Endodermal cell (in vitro differentiated cells): ENCODE results near the gene PRDM16. TPM values are rescaled to one million over a fixed set of nuclear protein-coding genes. Genes with fewer than 3 reads are reported as not detected.
A peak's percentile ranks its signal among the peaks of the same experiment; 100 is the strongest.

Experiments used
- DNase-seq: peaks from one replicate; pipeline ENCODE4 v3.0.0-alpha.2; 2017
- H3K27ac ChIP-seq: 2 replicates; pipeline ENCODE4 v1.5.1; 2013; ENCODE audit warnings: mild to moderate bottlenecking, low read depth, low read length, moderate library complexity
- H3K27me3 ChIP-seq: 2 replicates; pipeline ENCODE4 v1.6.1; 2013; ENCODE audit warnings: mild to moderate bottlenecking, low read length, moderate library complexity; ENCODE audit not compliant: insufficient read depth, control insufficient read depth, poor library complexity, severe bottlenecking
- H3K36me3 ChIP-seq: 2 replicates; pipeline ENCODE4 v1.7.0; 2013; ENCODE audit warnings: mild to moderate bottlenecking, low read length, moderate library complexity; ENCODE audit not compliant: control insufficient read depth, insufficient read depth
- H3K4me1 ChIP-seq: one replicate; pipeline ENCODE4 v1.7.0; 2013; ENCODE audit warnings: low read length; ENCODE audit not compliant: control insufficient read depth, insufficient read depth
- H3K4me3 ChIP-seq: 2 replicates; pipeline ENCODE4 v1.5.1; 2013; ENCODE audit warnings: mild to moderate bottlenecking, low read length, moderate library complexity
- H3K9ac ChIP-seq: 2 replicates; pipeline ENCODE4 v1.6.1; 2013; ENCODE audit warnings: mild to moderate bottlenecking, low read length, moderate library complexity; ENCODE audit not compliant: poor library complexity, severe bottlenecking; ENCODE audit errors: extremely low read depth
- H3K9me3 ChIP-seq: 2 replicates; pipeline ENCODE4 v1.6.1; 2013; ENCODE audit warnings: mild to moderate bottlenecking, low read length, moderate library complexity; ENCODE audit not compliant: control insufficient read depth
- H3K27ac Mint-ChIP-seq: 2 replicates; pipeline ENCODE4 v1.8.0; 2020; ENCODE audit warnings: mixed read lengths
- H3K27me3 Mint-ChIP-seq: 2 replicates; pipeline ENCODE4 v1.8.0; 2021; ENCODE audit warnings: mild to moderate bottlenecking, mixed read lengths; ENCODE audit not compliant: insufficient read depth
- H3K36me3 Mint-ChIP-seq: 2 replicates; pipeline ENCODE4 v1.8.0; 2020; ENCODE audit warnings: low read depth, mixed read lengths
- H3K4me1 Mint-ChIP-seq: 2 replicates; pipeline ENCODE4 v1.8.0; 2020; ENCODE audit warnings: mixed read lengths
- H3K4me3 Mint-ChIP-seq: 2 replicates; pipeline ENCODE4 v1.8.0; 2020; ENCODE audit warnings: mild to moderate bottlenecking, moderate library complexity, mixed read lengths
- H3K9me3 Mint-ChIP-seq: 2 replicates; pipeline ENCODE4 v1.8.0; 2020; ENCODE audit warnings: mild to moderate bottlenecking, mixed read lengths
- CTCF ChIP-seq: fragments of 200-600 bp; sonication (generic); conservative IDR thresholded peaks from 2 replicates; pipeline ENCODE4 v1.5.0; 2021; ENCODE audit warnings: antibody characterized with exemption, mild to moderate bottlenecking
- WGBS, 2 experiments: methylation state at CpG; one replicate each; pipeline versions ENCODE4 v1.1.5 to v1.1.7; 2013; ENCODE audit warnings: missing lambda C conversion rate in 2 of 2, mixed read lengths in 1 of 2; ENCODE audit not compliant: insufficient coverage in 1 of 2, insufficient read length in 1 of 2; 5-methylcytosine and 5-hydroxymethylcytosine counted together
- total RNA-seq, 2 donors: library from RNA; stranded (reverse); fragmentation: NEBNext Ultra II Directional in 1 of 2; extraction: Animal tissue kit (Norgen Biotek cat#: 25700) in 1 of 2; gene quantifications; 2 replicates in 1 of 2; 3 replicates in 1 of 2; pipeline ENCODE4 v1.2.1, GENCODE V29; 2021

PRDM16 gene
- total RNA-seq, 2 donors from 2014 or later, result 2.1 to 4.0 TPM

GRCh38 chr1:3310718-3311400, 241.9 kb downstream of the PRDM16 start:
- Mint-ChIP-seq H3K27me3 (peaks cover 16% of the 10 kb centered on the region), H3K4me1 (peaks cover 23% of the 10 kb centered on the region), H3K4me3 (no peak overlapping the region), H3K27ac (no peak overlapping the region), H3K9me3 (no peaks in the 10 kb centered on the region), H3K36me3 (no peaks in the 10 kb centered on the region)
- no peak for DNase-seq
- Histone ChIP-seq H3K4me1 (peaks cover 8% of the 10 kb centered on the region), H3K27me3 (peaks cover 32% of the 10 kb centered on the region), H3K4me3 (no peak overlapping the region), H3K9ac (no peak overlapping the region), H3K9me3 (no peaks in the 10 kb centered on the region), H3K36me3 (no peaks in the 10 kb centered on the region), H3K27ac (no peak overlapping the region)
- no peak for TF ChIP-seq CTCF
- 81 to 91% methylated on average over 16 to 25 of the region's 25 CpGs for WGBS, 2 experiments

- Mint-ChIP-seq H3K9me3 (no peaks in the 10 kb centered on the region), H3K27me3 (peaks cover 16% of the 10 kb centered on the region), H3K4me1 (peaks cover 24% of the 10 kb centered on the region), H3K4me3 (no peak overlapping the region), H3K36me3 (no peaks in the 10 kb centered on the region), H3K27ac (no peak overlapping the region)
- H3K9me3 ChIP-seq, result no peaks in the 10 kb centered on the region
- peaks cover 32% of the 10 kb centered on the region for H3K27me3 ChIP-seq
- H3K4me3 ChIP-seq, result no peak overlapping the region
- peaks cover 9% of the 10 kb centered on the region for H3K4me1 ChIP-seq
- H3K9ac ChIP-seq, result no peak overlapping the region
- no peaks in the 10 kb centered on the region for H3K36me3 ChIP-seq
- 91 to 100% methylated on average over 2 to 8 of the region's 8 CpGs for WGBS, 2 experiments
- no peak overlapping the region for H3K27ac ChIP-seq
- DNase-seq, result no peak
- no peak for TF ChIP-seq CTCF
Observed at GRCh38 chr1:3311711-3312110, 242.7 kb downstream of the PRDM16 start.

GRCh38 chr1:3312310-3312897, 243.4 kb downstream of the PRDM16 start:
- 90 to 93% methylated on average over 21 to 24 of the region's 24 CpGs for WGBS, 2 experiments
- Mint-ChIP-seq H3K4me1 (peaks cover 24% of the 10 kb centered on the region), H3K9me3 (no peaks in the 10 kb centered on the region), H3K36me3 (no peaks in the 10 kb centered on the region), H3K27me3 (peaks cover 16% of the 10 kb centered on the region), H3K27ac (peak overlapping the region; percentile 85), H3K4me3 (no peak overlapping the region)
- Histone ChIP-seq H3K9ac (no peak overlapping the region), H3K36me3 (no peaks in the 10 kb centered on the region), H3K9me3 (no peaks in the 10 kb centered on the region), H3K27ac (peak overlapping the region; percentile 58), H3K27me3 (peaks cover 32% of the 10 kb centered on the region), H3K4me3 (no peak overlapping the region), H3K4me1 (peaks cover 9% of the 10 kb centered on the region)
- DNase-seq, result no peak
- no peak for TF ChIP-seq CTCF
